ENCODE results near the gene OR51D1.

Gene OR51D1

GRCh38 chr11:4644233-4644632 is 7.0 kb downstream of the OR51D1 start:
- no peak for TF ChIP-seq CTCF (IDR thresholded peaks at IDR 0.05; ENCODE audit: borderline replicate concordance, insufficient read depth, low read depth, low read length)
- no peak overlapping the region for H3K4me3 ChIP-seq (ENCODE audit: low read depth, low read length)

DNA sequence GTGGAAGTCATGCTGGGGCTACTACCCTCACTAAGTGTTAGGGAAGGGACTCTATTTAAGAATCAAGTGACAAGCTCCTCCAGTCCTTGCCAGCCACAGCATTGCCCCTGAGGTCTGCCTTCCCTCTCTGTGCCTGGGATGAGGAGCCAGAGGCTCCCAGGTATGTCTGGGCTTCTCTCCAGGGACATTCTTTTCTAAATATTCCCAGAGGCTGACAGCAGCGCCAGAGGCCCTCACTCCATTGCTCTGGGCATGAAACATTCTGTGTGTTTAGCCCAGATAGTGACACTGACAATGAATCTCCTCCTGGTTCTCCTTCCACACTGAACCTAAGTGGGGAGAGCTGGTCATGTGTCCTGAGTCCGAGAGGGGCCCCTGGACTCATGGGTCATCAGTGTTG is 8.7 kb downstream of the OR51D1 start:
- TF ChIP-seq CTCF (IDR thresholded peaks at IDR 0.05; ENCODE audit: borderline replicate concordance, insufficient read depth, low read depth, low read length): no peak
- no peak overlapping the region for H3K4me3 ChIP-seq (ENCODE audit: low read depth, low read length)

DNA sequence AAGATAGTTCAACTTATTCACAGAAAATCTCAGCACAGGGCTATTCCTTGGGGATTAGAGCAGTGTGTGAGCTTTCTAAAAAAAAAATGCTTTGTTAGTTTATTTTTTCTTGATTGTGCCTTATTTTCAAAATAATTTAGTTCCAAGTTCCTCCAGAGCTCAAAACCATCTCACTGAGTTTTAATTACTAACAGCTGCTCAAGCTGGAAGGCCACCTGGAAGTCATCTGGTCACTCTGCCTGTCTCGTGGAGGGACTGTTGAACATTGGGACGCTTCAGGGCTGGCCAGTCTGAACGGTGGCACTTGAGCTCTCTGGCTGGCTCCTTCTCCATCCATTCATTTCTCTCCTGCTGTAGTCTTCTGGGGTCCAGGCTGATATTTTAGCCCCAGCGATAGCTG is 10.5 kb downstream of the OR51D1 start:
- no peak overlapping the region for H3K4me3 ChIP-seq (ENCODE audit: low read depth, low read length)
- TF ChIP-seq CTCF (IDR thresholded peaks at IDR 0.05; ENCODE audit: borderline replicate concordance, insufficient read depth, low read depth, low read length): no peak

GRCh38 chr11:4654635-4655369 is 17.5 kb downstream of the OR51D1 start:
- no peak for TF ChIP-seq CTCF (IDR thresholded peaks at IDR 0.05; ENCODE audit: borderline replicate concordance, insufficient read depth, low read depth, low read length)
- H3K4me3 ChIP-seq (ENCODE audit: low read depth, low read length): no peak overlapping the region

GRCh38 chr11:4658629-4659445 is 21.6 kb downstream of the OR51D1 start:
- H3K4me3 ChIP-seq (ENCODE audit: low read depth, low read length): no peak overlapping the region
- no peak for TF ChIP-seq CTCF (IDR thresholded peaks at IDR 0.05; ENCODE audit: borderline replicate concordance, insufficient read depth, low read depth, low read length)

- no peak for TF ChIP-seq CTCF (IDR thresholded peaks at IDR 0.05; ENCODE audit: borderline replicate concordance, insufficient read depth, low read depth, low read length)
- no peak overlapping the region for H3K4me3 ChIP-seq (ENCODE audit: low read depth, low read length)
These were observed 25.6 kb downstream of the OR51D1 start for GRCh38 chr11:4662876-4663275.

- H3K4me3 ChIP-seq (ENCODE audit: low read depth, low read length): no peak overlapping the region
- no peak for TF ChIP-seq CTCF (IDR thresholded peaks at IDR 0.05; ENCODE audit: borderline replicate concordance, insufficient read depth, low read depth, low read length)
These were observed 26.9 kb downstream of the OR51D1 start for GRCh38 chr11:4664183-4664582.
